AG09309 (cell line): Measurements from ENCODE around the gene COP1.
"Not testable (repeated sequence)": the region's sequence is repeated elsewhere in the genome, so short reads cannot be mapped to it uniquely, and the experiment has no call there.

Source experiments
- DNase-seq: peaks from one replicate; pipeline ENCODE4 v3.0.0-alpha.2; 2010; ENCODE audit warnings: low read depth
- H3K4me3 ChIP-seq: 2 replicates; pipeline ENCODE4 v1.5.1; 2011; ENCODE audit warnings: mild to moderate bottlenecking, low read depth, low read length, moderate library complexity; ENCODE audit not compliant: control insufficient read depth
- TF ChIP-seq, protein P1 (sequence below): IDR thresholded peaks from 2 replicates; pipeline ENCODE4 v1.5.1; 2011; ENCODE audit warnings: mild to moderate bottlenecking, low read depth, low read length, inconsistent platforms; ENCODE audit not compliant: insufficient read depth, control insufficient read depth; ENCODE audit errors: missing control alignments

The COP1 gene

GRCh38 chr1:176029155-176029554, 177.9 kb downstream of the COP1 start:
- TF ChIP-seq, protein P1, sequence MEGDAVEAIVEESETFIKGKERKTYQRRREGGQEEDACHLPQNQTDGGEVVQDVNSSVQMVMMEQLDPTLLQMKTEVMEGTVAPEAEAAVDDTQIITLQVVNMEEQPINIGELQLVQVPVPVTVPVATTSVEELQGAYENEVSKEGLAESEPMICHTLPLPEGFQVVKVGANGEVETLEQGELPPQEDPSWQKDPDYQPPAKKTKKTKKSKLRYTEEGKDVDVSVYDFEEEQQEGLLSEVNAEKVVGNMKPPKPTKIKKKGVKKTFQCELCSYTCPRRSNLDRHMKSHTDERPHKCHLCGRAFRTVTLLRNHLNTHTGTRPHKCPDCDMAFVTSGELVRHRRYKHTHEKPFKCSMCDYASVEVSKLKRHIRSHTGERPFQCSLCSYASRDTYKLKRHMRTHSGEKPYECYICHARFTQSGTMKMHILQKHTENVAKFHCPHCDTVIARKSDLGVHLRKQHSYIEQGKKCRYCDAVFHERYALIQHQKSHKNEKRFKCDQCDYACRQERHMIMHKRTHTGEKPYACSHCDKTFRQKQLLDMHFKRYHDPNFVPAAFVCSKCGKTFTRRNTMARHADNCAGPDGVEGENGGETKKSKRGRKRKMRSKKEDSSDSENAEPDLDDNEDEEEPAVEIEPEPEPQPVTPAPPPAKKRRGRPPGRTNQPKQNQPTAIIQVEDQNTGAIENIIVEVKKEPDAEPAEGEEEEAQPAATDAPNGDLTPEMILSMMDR, result no peak
- H3K4me3 ChIP-seq, result no peak overlapping the region
- DNase-seq, result no peak

DNA sequence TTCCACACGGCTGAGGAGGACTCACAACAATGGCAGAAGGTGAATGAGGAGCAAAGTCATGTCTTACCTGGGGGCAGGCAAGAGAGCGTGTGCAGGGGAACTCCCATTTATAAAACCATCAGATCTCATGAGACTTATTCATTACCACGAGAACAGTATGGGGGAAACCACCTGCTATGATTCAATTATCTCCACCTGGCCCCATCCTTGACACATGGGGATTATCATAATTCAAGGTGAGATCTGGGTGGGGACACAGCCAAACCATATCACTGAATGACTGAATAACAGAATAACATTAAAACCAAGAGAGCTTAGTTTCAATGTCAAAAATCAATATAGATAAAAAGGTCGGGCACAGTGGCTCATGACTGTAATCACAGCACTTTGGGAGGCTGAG, 179.2 kb downstream of the COP1 start:
- H3K4me3 ChIP-seq, DNase-seq: not testable (repeated sequence)

GRCh38 chr1:176022574-176022973, 184.5 kb downstream of the COP1 start:
- TF ChIP-seq, protein P1, result no peak
- DNase-seq, result no peak
- no peak overlapping the region for H3K4me3 ChIP-seq

DNA sequence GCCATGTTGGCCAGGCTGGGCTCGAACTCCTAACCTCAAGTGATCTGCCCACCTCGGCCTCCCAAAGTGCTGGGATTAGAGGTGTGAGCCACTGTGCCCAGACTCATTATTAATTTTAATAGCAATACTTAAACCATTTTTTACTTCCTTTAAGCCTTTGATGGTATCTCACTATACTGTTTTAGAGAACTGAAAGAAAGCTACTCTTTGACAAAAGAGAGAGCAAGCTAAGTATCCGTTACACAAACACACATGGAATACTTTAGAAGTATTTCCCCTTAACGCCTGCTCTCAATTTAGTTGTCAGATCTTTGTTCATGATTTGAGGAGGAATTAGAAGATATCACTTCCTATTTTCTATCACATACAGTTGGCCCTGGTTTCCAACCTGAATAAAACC, 189.4 kb downstream of the COP1 start:
- no peak overlapping the region for H3K4me3 ChIP-seq
- DNase-seq, result no peak
- TF ChIP-seq, protein P1, result no peak

DNA sequence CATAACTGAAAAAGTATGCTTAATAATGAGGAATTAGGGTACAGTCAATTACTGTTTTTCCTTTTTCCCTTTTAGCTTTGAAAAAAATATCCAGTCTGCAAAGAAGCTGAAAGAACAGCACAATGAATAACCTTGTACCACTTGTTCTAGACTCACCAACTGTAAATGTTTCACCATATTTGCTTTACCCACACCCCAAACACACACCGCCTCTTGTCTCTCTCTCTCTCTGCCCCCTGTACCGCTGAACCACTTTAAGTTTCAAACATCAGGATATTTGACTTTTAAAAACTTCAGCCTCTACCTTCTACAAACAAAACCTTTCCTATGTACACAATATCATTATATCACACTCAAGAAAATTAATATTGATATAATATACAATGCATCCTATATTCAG, 197.1 kb downstream of the COP1 start:
- TF ChIP-seq, protein P1, result no peak
- H3K4me3 ChIP-seq, result no peak overlapping the region
- no peak for DNase-seq

GRCh38 chr1:176007756-176008389, 199.2 kb downstream of the COP1 start:
- not testable (repeated sequence) for DNase-seq

GRCh38 chr1:175994660-175995059, 212.4 kb downstream of the COP1 start:
- not testable (repeated sequence) for DNase-seq, H3K4me3 ChIP-seq

More at GRCh38 chr1:176007756-176008389, 199.2 kb downstream of the COP1 start:
- not testable (repeated sequence) for H3K4me3 ChIP-seq

GRCh38 chr1:175992825-175993224, 214.3 kb downstream of the COP1 start:
- not testable (repeated sequence) for H3K4me3 ChIP-seq, DNase-seq

GRCh38 chr1:175992202-175992601, 214.9 kb downstream of the COP1 start:
- H3K4me3 ChIP-seq, DNase-seq: not testable (repeated sequence)
